ENCODE results near the gene MRPL44.
A peak's percentile ranks its signal among the peaks of the same experiment; 100 is the strongest.
"Not testable (repeated sequence)": the region's sequence is repeated elsewhere in the genome, so short reads cannot be mapped to it uniquely, and the experiment has no call there.

The MRPL44 gene

DNA sequence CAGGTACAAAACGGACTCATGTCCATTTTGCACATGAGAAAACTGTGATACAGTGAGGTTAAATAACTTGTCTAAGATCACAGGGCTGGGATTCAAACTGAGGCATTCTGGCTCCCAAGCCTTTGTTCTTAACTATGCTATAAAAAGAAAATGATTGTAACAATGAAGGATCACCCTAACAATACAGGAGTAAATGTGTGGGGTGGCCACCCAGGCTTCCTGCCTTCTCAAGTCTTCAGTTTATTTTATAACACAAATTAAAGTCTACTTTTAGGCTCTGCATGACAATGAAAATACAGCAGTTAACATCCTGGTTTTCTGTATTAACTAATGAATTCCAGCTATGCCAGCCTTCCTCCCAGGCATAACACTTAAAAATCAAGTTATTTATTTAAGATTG lies 19.7 kb upstream of the MRPL44 start:
- DNase-seq: no peak

DNA sequence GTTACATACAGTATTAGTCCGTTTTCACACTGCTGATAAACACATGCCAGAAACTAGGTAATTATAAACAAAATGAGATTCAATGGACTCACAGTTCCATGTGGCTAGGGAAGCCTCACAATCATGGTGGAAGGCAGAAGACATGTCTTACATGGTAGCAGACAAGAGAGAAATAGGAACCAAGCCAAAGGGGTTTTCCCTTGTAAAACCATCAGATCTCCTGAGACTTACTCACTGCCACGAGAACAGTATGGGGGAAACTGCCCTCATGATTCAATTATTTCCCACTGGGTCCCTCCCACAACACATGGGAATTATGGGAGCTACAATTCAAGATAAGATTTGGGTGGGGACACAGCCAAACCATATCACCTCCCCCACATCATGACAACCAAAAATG lies 17.8 kb upstream of the MRPL44 start:
- DNase-seq: not testable (repeated sequence)

GRCh38 chr2:223941579-223942277 lies 15.5 kb upstream of the MRPL44 start:
- DNase-seq: no peak

DNA sequence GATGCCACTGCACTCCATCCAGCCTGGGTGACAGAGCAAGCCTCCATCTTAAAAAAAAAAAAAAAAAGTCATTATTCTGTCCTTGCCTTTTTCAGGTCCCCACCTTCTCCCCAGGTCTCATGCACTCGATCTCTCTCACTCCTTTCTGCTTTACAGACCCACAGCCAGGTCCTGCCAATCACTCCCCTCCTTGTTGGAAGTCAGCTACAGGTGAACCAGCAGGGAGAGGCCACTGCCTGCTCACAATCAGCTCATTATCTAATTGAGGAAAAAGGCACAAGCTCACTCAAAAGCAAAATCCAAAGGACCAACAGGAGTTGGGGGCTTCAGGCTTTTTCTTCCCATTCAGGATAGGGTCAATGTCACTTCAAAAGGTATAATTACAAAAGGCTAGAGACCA lies 14.1 kb upstream of the MRPL44 start:
- no peak for DNase-seq

DNA sequence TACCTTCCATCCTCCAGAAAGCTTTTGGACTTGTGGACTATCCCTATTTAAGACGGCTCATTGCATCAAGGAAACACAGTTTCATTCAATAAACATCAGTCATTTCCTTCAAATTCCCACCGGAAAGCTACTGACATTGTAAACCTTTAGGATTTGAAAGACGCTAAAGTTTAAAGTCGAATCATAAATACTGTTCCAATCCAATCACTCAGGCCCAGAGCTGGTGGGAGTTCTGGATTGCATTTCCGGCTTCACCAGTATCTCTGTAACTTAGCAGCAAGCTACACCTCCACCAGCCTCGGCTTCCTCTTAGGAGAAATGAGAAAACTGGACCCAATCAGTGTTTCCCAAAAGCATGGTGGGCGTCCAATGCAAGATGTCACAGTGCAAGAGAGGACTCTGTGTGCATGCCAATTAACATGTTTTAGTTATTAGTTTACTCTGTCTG lies 13.7 kb upstream of the MRPL44 start:
- no peak for DNase-seq

GRCh38 chr2:223944166-223944702 lies 13.0 kb upstream of the MRPL44 start:
- DNase-seq: peak in 1 of 2 donors; percentile 15

DNA sequence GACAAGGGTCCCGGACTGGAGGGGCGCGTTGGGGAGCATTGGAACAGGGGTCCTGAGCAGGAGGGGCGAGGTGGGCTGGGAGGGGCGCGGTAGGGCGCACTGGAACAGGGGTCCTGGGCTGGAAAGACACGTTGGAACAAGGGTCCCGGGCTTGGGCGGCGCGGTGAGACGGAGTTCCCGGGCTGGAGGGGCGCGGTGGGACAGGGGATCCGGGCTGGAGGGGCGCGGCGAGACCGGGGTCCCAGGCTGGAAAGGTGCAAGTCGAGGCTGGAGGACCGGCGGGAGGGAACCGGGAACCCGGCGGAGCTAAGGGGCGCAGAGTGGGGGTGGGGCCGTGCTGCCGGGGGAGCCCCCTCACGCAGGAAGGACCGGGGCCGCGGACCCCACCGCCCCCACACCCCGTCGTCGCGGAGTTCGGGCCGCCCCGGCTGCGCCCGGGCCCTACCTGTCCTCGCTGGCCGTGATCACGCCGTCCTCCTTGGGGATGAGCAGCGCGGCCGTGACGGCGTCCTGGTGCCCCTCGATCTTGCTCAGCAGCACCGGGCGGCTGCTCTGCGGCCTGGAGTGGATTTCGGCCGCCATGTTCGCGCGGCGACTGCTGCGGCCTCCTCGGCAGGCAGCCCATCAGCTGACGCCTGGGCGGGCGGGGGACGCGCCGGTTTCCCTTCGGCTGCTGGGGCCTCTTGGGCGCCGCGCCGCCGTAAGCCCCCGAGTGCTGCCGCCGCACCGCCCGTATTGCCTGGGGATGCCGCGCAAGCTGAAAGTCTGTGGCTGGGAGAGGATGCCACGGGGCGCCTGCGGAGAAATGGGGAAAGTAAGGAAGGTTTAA lies 12.3 kb upstream of the MRPL44 start, which contains the start of gene WDFY1:
WDFY1 (minus strand) TSS at position 633 of the 829 bp plus-strand sequence; CDS start at position 582, 51 bp downstream.
- peak; percentile 44 to 62 for DNase-seq

DNA sequence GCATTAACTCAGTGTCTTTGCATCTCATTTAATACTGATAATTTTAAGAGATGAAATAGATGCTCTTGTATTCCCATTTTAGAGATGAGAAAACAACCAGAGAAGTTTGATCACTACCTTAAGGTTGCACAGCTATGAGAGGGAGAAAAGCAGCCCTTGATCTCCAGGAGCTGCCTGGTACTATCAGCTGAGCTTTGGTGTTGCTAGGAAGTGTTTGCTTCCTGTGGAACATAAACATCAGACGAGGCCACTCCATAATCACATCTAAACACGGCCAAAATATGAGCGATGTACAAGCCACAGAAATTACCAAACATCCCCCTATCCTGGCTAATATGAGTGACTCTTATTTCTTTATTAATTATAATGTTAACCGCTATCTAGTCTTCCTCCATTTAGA lies 11.5 kb upstream of the MRPL44 start:
- DNase-seq: no peak

GRCh38 chr2:223947711-223948205 lies 9.5 kb upstream of the MRPL44 start:
- no peak for DNase-seq

DNA sequence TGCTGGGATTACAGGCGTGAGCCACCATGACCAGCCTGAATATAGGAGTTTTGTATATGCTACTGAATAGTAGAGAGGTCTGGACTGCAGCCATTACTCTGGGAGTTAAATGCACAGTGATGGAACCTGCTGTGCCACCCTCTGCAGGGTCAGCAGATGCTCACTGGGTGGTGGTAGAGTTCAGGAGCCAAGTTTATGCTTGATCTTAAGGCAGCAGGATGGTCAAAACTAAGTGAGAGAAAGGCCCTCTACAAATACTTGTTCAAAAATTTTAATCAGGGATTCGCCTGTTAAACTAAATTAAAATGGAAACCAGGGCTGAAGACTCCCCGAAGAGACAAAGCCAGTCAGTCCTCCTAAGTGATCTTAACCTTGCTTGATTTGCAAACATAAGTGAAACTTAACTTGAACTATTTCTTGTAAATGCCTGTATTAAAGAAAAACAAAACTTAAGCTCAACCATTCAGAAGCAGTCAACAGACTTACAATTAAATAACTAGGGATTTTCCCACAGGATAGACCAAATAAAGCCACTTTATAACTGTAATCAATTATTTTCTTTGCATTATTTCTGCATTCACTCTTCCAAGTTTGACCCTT lies 7.9 kb upstream of the MRPL44 start:
- DNase-seq: no peak

DNA sequence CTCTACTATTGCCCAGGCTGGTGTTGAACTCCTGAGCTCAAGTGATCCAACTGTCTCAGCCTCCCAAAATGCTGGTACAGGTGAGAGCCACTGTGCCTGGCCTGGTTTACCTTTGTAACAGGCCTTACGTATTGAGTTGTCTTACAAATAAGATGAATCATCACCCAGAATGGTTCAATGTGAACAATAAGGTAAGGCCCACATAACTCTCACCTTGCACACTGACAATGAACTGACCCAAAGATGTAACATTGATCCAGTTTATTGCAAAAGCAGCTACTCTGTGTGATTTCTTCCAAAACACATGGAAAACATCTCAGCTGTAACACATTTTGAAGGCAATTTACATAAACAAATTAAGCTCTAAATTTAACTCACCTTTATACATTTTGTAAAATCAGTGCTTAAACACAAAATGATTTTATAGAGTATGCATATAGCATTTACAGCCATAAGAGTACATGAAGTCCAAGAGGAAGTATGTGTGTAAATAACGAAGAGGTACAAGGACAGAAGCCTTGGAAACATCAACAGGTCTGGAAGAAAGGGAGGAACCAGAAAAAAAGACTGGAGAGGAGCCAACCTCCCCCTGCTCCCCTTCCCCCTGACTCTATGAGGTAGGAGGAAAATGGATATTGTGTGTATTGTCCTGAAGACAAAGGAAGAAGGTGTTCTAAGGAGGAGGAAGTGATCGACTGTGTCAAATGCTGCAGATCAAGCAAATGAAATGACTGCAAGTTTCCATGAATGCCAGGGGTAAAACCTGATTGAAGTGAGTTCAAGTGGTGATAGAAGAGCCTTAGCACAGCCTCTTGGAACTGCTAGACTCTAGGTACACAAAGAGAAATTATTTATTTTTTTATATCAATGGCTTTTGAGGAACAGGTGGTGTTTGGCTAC lies 6.6 kb upstream of the MRPL44 start:
- DNase-seq: no peak

DNA sequence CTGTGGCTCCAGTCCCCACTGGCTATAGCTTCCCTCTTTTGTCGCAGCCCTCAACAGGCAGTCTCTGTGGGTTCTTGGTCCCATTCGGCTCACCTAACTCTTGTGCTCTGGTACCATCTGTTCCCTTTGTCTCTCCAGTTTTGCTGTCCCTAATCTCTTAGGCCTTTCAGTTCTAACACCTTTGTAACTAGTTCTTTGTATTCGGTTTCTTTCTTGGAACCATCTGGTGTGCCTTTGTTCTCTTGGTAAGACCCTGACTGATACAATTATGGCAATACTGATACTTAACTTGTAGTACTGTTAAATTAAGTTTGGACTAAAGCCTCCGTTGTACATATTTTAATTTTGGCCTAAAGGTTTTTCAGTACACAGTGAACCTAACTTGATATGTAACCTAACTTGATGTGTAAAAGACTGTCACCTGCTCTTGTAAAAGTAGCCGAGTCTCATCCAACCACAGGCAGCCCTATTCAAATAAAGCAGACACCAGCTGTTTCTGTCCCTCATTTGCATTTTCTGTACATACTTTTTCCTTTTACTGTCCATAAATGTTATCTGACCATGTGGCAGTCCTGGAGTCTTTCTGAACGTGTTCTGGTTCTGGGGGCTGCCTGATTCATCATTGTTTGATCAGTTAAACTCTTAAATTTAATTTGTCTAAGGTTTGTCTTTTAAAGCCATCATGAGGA lies 4.8 kb upstream of the MRPL44 start:
- no peak for DNase-seq

DNA sequence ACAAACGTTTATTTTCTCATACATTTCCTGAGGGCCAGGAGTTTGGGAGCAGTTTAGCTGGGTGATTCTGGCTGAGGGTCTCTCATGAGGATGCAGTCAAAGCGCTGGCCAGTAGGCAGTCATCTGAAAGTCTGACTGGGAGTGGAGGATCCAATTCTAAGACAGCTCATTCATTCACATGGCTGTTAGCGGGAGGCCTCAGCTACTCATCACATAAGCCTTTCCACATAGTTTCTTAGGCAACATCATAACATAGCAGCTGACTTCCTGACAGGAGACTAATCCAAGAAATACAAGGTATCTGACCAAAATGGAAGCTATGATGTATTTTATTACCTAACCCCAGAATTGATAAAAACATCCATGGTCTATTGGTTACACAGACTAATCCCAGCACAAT lies 2.9 kb upstream of the MRPL44 start:
- DNase-seq: no peak

- DNase-seq: no peak
Observed at GRCh38 chr2:223956300-223956699, 963 bp upstream of the MRPL44 start.

- no peak for DNase-seq
Observed at GRCh38 chr2:223959688-223960087, 2.4 kb downstream of the MRPL44 start.

GRCh38 chr2:223967981-223968380 lies 10.7 kb downstream of the MRPL44 start:
- no peak for DNase-seq

DNA sequence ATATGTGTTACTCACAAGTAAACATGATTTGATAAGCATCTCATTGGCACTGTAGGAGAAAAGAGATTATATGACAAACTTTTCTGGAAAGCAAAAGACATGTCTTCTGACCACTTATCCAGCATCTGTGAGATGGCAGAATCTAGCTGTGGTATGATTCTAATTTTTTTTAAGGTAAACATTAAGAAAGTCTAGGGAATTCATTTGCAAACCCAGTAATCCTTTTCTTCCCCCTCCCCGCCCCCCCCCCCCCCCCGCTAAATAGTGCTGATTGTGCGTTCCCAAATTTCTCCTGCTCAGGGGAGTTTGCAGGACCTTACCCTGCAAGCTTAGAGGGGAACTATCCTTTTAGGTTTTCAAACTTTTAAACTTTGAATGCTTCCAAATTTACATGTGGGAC lies 12.1 kb downstream of the MRPL44 start:
- no peak for DNase-seq

DNA sequence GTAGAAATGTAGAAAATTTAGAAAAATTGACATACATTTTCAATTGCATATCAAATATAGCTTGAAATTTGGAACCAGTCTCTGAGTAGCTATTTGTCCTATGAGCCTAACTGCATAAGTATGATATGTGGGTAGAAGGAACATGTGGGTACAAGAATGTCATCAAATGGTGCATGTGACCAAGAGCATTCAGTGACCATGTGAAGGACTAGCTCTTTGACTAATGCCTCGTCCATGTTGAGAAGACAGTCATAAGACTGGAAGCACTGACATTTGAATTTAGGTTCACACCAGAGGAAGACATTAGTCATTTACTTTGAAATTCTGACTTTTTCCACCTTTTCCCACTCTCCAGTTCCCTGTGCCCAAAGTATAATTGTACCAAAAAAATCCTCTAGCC lies 12.6 kb downstream of the MRPL44 start:
- DNase-seq: no peak

DNA sequence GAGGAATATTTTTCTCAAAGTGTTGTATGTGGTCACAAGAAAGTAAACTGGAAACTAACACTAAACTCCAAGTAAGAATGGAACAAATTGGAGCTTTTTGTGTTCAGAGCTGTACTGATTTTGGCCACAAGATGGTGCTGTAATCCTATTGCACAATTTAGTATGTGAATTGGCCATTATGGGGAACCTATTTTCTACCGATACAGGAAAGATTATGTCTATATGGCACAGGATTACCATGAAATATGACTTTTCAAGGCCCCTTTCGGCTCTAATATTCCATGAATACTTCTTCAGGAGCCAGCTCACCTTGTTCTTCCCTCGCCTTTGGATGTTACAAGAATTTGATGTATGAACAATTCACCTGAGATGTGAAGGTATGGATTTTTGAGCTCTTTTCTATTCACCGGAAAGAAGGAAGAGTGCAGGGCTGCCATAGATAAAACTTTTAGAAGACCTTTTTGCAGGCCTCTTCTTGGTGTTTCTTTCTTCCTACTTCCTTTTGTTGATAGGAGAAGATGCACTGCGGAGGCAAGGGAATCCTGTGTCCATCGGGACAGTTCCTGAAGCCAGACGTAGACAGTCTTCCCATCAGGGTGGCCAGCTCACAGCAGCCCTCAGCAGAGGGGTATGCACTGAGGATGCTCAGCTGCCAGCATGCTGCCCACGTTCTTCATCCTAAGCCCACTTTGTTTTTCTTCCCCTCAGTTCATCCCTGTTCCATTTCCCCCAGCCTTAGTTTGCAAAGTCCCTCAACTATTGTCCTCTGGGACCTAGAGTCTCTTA lies 13.3 kb downstream of the MRPL44 start:
- DNase-seq: peak in 1 of 2 donors; percentile 39

GRCh38 chr2:223971731-223972130 lies 14.5 kb downstream of the MRPL44 start:
- DNase-seq: no peak

DNA sequence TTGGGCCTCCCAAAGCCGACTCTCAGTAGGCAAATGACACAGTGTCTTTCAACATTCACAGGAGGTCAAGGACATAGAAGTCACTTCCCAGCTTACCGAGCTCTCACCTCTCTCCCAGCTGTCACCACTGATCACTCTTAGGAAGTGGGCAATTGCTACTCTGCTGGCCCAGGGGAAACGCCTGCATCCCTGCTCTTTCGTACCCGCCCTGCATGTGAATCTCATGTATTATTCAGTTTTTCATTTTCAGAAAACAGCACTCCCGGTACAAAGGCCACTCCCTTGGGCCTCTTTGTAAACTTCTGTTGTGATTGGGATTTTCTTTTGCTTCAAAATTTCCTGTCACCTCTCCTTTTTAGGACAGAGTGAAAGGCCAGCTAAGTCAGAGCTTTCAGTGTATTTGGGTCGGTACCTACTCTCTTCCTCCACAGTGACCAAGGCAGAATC lies 15.4 kb downstream of the MRPL44 start:
- DNase-seq: no peak
